Esophagus muscularis mucosa (tissue), 4 donors: ENCODE measurements around the gene UFM1.

ENCODE experiments used
- EP300 ChIP-seq: sonication (generic); formaldehyde crosslinking; IDR thresholded peaks from one replicate; pipeline ENCODE4 v1.6.1; 2017; ENCODE audit warnings: antibody characterized with exemption
- POLR2A ChIP-seq: fragments of 450-650 bp; IDR thresholded peaks from one replicate; pipeline ENCODE4 v1.6.1; 2017; ENCODE audit warnings: antibody characterized with exemption, moderate library complexity, mild to moderate bottlenecking, low read depth
- POLR2AphosphoS5 ChIP-seq, 2 donors: sonication (generic); formaldehyde crosslinking; IDR thresholded peaks; one replicate each; pipeline ENCODE4 v1.6.1; 2017; ENCODE audit warnings: antibody characterized with exemption in 2 of 2
- TF ChIP-seq, protein P1 (sequence below), 3 experiments: fragments of 200-600 bp in 2 of 3; fragments of 450-650 bp in 1 of 3; sonication (generic) in 2 of 3; IDR thresholded peaks; one replicate each; pipeline ENCODE4 v1.5.1; 2017 to 2019; ENCODE audit warnings: antibody characterized with exemption in 3 of 3, mild to moderate bottlenecking in 2 of 3, moderate library complexity in 1 of 3

DNA sequence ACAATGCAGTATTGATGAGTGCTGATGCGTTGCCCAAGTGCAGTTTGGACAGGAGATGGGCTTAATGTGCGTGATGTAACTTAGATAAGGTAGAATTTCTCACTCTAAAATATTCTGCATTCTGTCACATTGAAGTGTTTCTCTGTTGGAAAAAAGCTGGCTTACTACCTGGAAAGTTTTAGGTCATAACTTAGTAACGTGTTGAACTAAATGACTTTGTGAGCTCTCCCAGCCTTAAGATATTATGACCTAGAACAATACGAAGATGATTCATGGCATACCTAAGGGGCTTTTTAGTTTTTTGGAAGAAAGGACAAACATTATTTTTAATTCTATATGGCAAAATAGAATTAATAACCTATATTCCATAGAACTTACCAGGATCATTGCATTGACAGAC is 9.0 kb downstream of the UFM1 start:
- TF ChIP-seq, protein P1, sequence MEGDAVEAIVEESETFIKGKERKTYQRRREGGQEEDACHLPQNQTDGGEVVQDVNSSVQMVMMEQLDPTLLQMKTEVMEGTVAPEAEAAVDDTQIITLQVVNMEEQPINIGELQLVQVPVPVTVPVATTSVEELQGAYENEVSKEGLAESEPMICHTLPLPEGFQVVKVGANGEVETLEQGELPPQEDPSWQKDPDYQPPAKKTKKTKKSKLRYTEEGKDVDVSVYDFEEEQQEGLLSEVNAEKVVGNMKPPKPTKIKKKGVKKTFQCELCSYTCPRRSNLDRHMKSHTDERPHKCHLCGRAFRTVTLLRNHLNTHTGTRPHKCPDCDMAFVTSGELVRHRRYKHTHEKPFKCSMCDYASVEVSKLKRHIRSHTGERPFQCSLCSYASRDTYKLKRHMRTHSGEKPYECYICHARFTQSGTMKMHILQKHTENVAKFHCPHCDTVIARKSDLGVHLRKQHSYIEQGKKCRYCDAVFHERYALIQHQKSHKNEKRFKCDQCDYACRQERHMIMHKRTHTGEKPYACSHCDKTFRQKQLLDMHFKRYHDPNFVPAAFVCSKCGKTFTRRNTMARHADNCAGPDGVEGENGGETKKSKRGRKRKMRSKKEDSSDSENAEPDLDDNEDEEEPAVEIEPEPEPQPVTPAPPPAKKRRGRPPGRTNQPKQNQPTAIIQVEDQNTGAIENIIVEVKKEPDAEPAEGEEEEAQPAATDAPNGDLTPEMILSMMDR (IDR thresholded peaks at IDR 0.05) = no peak
- TF ChIP-seq POLR2A = no peak
- no peak for TF ChIP-seq POLR2AphosphoS5 (IDR thresholded peaks at IDR 0.05)
- TF ChIP-seq EP300 = no peak
